Fibroblast of lung (primary cell): ENCODE measurements around the gene NFATC3. TPM values are rescaled to one million over a fixed set of nuclear protein-coding genes. Genes with fewer than 3 reads are reported as not detected.

Experiments used
- DNase-seq, 2 donors: peaks; one replicate each; pipeline versions ENCODE4 v3.0.0 to v3.0.0-alpha.2; 2010; ENCODE audit warnings: low read depth in 2 of 2
- H2AFZ ChIP-seq: 2 replicates; pipeline ENCODE4 v1.5.1; 2012; ENCODE audit warnings: low read length, control low read depth, inconsistent platforms
- H3K27ac ChIP-seq: 2 replicates; pipeline ENCODE4 v1.5.1; 2011; ENCODE audit warnings: low read length, control low read depth; ENCODE audit not compliant: insufficient read depth
- H3K27me3 ChIP-seq: 2 replicates; pipeline ENCODE4 v1.5.1; 2011; ENCODE audit warnings: mild to moderate bottlenecking, low read length; ENCODE audit not compliant: control insufficient read depth, insufficient read depth
- H3K36me3 ChIP-seq: 2 replicates; pipeline ENCODE4 v1.5.1; 2011; ENCODE audit warnings: low read length; ENCODE audit not compliant: control insufficient read depth, insufficient read depth
- H3K4me1 ChIP-seq: 2 replicates; pipeline ENCODE4 v1.5.1; 2011; ENCODE audit warnings: low read length; ENCODE audit not compliant: control insufficient read depth, insufficient read depth; ENCODE audit errors: extremely low read depth
- H3K4me2 ChIP-seq: 2 replicates; pipeline ENCODE4 v1.5.1; 2011; ENCODE audit warnings: low read length, control low read depth; ENCODE audit not compliant: insufficient read depth; ENCODE audit errors: extremely low read depth
- H3K4me3 ChIP-seq, 4 experiments: fragments of 200-600 bp in 1 of 4; sonication (generic) in 1 of 4; replicated peaks in 1 of 4; 2 replicates each; pipeline ENCODE4 v1.5.1; 2011 to 2016; ENCODE audit warnings: low read length in 4 of 4, low read depth in 3 of 4, mild to moderate bottlenecking in 3 of 4, control low read depth in 2 of 4, inconsistent platforms in 1 of 4, mixed read lengths in 1 of 4; ENCODE audit not compliant: insufficient read depth in 1 of 4; ENCODE audit errors: control extremely low read depth in 1 of 4
- H3K79me2 ChIP-seq: 2 replicates; pipeline ENCODE4 v1.5.1; 2012; ENCODE audit warnings: mild to moderate bottlenecking, low read length, inconsistent platforms; ENCODE audit not compliant: control insufficient read depth, insufficient read depth
- H3K9ac ChIP-seq: 2 replicates; pipeline ENCODE4 v1.5.1; 2011; ENCODE audit warnings: mild to moderate bottlenecking, low read length, control low read depth; ENCODE audit not compliant: insufficient read depth
- H3K9me3 ChIP-seq: 2 replicates; pipeline ENCODE4 v1.5.1; 2012; ENCODE audit warnings: low read depth, low read length; ENCODE audit not compliant: control insufficient read depth, insufficient read depth
- H4K20me1 ChIP-seq: 2 replicates; pipeline ENCODE4 v1.5.1; 2011; ENCODE audit warnings: low read length; ENCODE audit not compliant: control insufficient read depth, insufficient read depth; ENCODE audit errors: extremely low read depth
- CTCF ChIP-seq, 2 donors: IDR thresholded peaks in 1 of 2; conservative IDR thresholded peaks in 1 of 2; 1 replicate in 1 of 2; 2 replicates in 1 of 2; pipeline ENCODE4 v1.5.1; 2011 to 2012; ENCODE audit warnings: low read length in 2 of 2, control low read depth in 1 of 2, inconsistent platforms in 1 of 2, low read depth in 1 of 2, mild to moderate bottlenecking in 1 of 2
- EZH2 ChIP-seq: IDR thresholded peaks from 2 replicates; pipeline ENCODE4 v1.5.1; 2012; ENCODE audit warnings: low read length, control low read depth, mild to moderate bottlenecking; ENCODE audit errors: missing control alignments
- polyA plus RNA-seq, 2 donors: library from polyadenylated mRNA; depleted of rRNA in 1 of 2; stranded (reverse) in 1 of 2; unstranded in 1 of 2; fragments of >200 nt; gene quantifications; 2 replicates each; pipeline ENCODE4 v1.2.1, GENCODE V29; 2011 to 2012; ENCODE audit warnings: missing spikeins in 1 of 2
- total RNA-seq: library from RNA; depleted of rRNA; stranded (reverse); fragments of >200 nt; gene quantifications from 2 replicates; pipeline ENCODE4 v1.2.1, GENCODE V29; 2014

NFATC3 gene
- total and polyA plus RNA-seq, 2 donors (not counting 1 experiment from before 2014, with no cell fraction given): 9.6 to 10.6 TPM

DNA sequence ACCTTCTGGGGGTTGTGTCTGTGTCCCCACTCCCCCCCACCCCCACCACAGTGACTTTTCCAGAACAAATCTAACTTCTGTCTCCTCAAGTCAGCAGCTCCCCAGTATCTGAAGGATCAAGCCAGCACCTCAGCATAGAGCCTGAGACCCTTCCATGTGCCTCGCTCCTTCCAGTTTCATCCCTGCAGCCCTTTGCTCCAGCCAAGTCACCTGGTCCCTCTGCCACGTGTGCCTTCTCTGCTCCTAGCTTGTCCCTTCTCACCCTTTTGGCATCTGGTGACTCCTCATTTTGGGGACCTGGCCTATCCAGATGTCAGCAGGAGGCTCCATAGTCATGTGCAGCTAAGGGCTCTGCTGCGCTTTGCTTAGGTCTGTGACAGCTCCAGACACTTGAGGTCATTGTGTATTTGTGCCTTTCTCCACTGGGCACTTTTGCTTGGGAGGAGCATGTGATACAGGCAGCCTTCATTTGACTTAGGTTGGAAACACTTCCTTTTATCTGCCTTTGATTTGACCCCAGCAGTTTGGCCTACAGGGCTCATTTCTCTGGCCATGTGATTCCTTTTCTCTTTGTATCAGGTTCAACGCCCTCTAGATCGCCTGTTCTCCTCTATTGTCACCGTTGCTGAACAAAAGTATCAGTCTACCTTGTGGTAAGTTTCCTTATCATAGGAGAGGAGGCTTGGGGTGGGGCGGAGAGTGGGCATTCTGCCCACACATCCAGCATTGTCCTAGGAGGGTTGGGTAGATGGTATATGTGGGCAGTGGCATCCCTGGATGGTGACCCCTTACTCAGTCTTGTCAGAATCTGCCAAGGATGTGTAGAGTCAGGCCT, 7.1 kb upstream of the NFATC3 start:
- H2AFZ ChIP-seq: no peak overlapping the region
- H3K27me3 ChIP-seq: no peaks in the 10 kb centered on the region
- no peaks in the 10 kb centered on the region for H3K79me2 ChIP-seq
- H3K9ac ChIP-seq: no peak overlapping the region
- H3K9me3 ChIP-seq: no peaks in the 10 kb centered on the region
- no peak overlapping the region for H3K4me3 ChIP-seq
- no peak for DNase-seq
- H4K20me1 ChIP-seq: no peaks in the 10 kb centered on the region
- H3K36me3 ChIP-seq: peaks cover 16% of the 10 kb centered on the region
- H3K4me2 ChIP-seq: no peak overlapping the region
- no peak overlapping the region for H3K27ac ChIP-seq
- TF ChIP-seq EZH2: no peak
- no peak for TF ChIP-seq CTCF (conservative IDR thresholded peaks at IDR 0.05 in 1 of 2, IDR thresholded peaks at IDR 0.05 in 1 of 2; ENCODE audit: low read depth in 1 of 2, low read length in 2 of 2)
- H3K4me1 ChIP-seq: peaks cover 8% of the 10 kb centered on the region

GRCh38 chr16:68078701-68079375, 6.3 kb upstream of the NFATC3 start:
- Histone ChIP-seq H3K9ac (no peak overlapping the region), H2AFZ (no peak overlapping the region), H3K27me3 (no peaks in the 10 kb centered on the region), H3K9me3 (no peaks in the 10 kb centered on the region), H3K79me2 (no peaks in the 10 kb centered on the region), H3K4me1 (peaks cover 10% of the 10 kb centered on the region), H3K4me3 (no peak overlapping the region), H3K4me2 (no peak overlapping the region), H3K27ac (no peak overlapping the region), H3K36me3 (peaks cover 16% of the 10 kb centered on the region), H4K20me1 (no peaks in the 10 kb centered on the region)
- no peak for TF ChIP-seq CTCF (conservative IDR thresholded peaks at IDR 0.05 in 1 of 2, IDR thresholded peaks at IDR 0.05 in 1 of 2; ENCODE audit: low read depth in 1 of 2, low read length in 2 of 2)
- TF ChIP-seq EZH2: no peak
- DNase-seq: no peak

- Histone ChIP-seq H3K9me3 (no peaks in the 10 kb centered on the region), H3K79me2 (no peaks in the 10 kb centered on the region), H2AFZ (no peak overlapping the region), H3K27ac (no peak overlapping the region), H3K36me3 (peaks cover 12% of the 10 kb centered on the region), H3K4me2 (no peak overlapping the region), H3K4me3 (no peak overlapping the region), H3K4me1 (peaks cover 15% of the 10 kb centered on the region), H3K9ac (no peak overlapping the region), H3K27me3 (no peaks in the 10 kb centered on the region), H4K20me1 (no peaks in the 10 kb centered on the region)
- DNase-seq: no peak
- TF ChIP-seq CTCF (conservative IDR thresholded peaks at IDR 0.05 in 1 of 2, IDR thresholded peaks at IDR 0.05 in 1 of 2; ENCODE audit: low read depth in 1 of 2, low read length in 2 of 2) (no peak), EZH2 (no peak)
Measured at GRCh38 chr16:68079376-68079625, 5.9 kb upstream of the NFATC3 start.
